HepG2 (cell line): ENCODE data around the gene ACTN1. TPM values are rescaled to one million over a fixed set of nuclear protein-coding genes. Genes with fewer than 3 reads are reported as not detected.
A peak's percentile ranks its signal among the peaks of the same experiment; 100 is the strongest.

Experiments
- CC2D1A ChIP-seq: sonication (generic); formaldehyde crosslinking; IDR thresholded peaks from 2 replicates; pipeline ENCODE4 v1.8.1; 2023; ENCODE audit warnings: mild to moderate bottlenecking, missing genetic modification reagents
- CEBPG ChIP-seq: IDR thresholded peaks from 2 replicates; pipeline ENCODE4 v1.6.1; 2016
- CERS6 ChIP-seq: sonication (generic); formaldehyde crosslinking; IDR thresholded peaks from 2 replicates; pipeline ENCODE4 v1.5.0; 2020; ENCODE audit warnings: missing genetic modification reagents
- DZIP1 ChIP-seq: sonication (generic); formaldehyde crosslinking; IDR thresholded peaks from 2 replicates; pipeline ENCODE4 v1.5.0; 2020; ENCODE audit warnings: mild to moderate bottlenecking, missing genetic modification reagents
- ETV5 ChIP-seq: IDR thresholded peaks from 2 replicates; pipeline ENCODE4 v1.6.1; 2018; ENCODE audit warnings: missing biosample characterization, missing genetic modification reagents, inconsistent platforms, borderline replicate concordance
- FOSL2 ChIP-seq: sonication (generic); formaldehyde crosslinking; IDR thresholded peaks from 2 replicates; pipeline ENCODE4 v1.4.0; 2020; ENCODE audit warnings: missing genetic modification reagents
- HOXA3 ChIP-seq: sonication (generic); formaldehyde crosslinking; IDR thresholded peaks from 2 replicates; pipeline ENCODE4 v1.5.0; 2020; ENCODE audit warnings: missing genetic modification reagents
- REXO4 ChIP-seq: sonication (generic); formaldehyde crosslinking; IDR thresholded peaks from 2 replicates; pipeline ENCODE4 v1.8.0; 2022; ENCODE audit warnings: missing genetic modification reagents, mild to moderate bottlenecking, borderline replicate concordance
- SIN3B ChIP-seq: fragments of 150-350 bp; IDR thresholded peaks from 2 replicates; pipeline ENCODE4 v1.6.1; 2014; ENCODE audit warnings: low read length
- SRY ChIP-seq: sonication (generic); formaldehyde crosslinking; IDR thresholded peaks from 2 replicates; pipeline ENCODE4 v1.8.0; 2022; ENCODE audit warnings: mild to moderate bottlenecking, missing genetic modification reagents
- TEAD3 ChIP-seq: optimal IDR thresholded peaks from 2 replicates; pipeline ENCODE3; 2016; ENCODE audit warnings: borderline replicate concordance
- ZNF235 ChIP-seq: sonication (generic); formaldehyde crosslinking; IDR thresholded peaks from 2 replicates; pipeline ENCODE4 v1.8.1; 2023; ENCODE audit warnings: mild to moderate bottlenecking, missing genetic modification reagents, borderline replicate concordance
- ZNF687 ChIP-seq: sonication (generic); formaldehyde crosslinking; IDR thresholded peaks from 2 replicates; pipeline ENCODE4 v1.5.1; 2020; ENCODE audit warnings: mild to moderate bottlenecking, missing genetic modification reagents, moderate library complexity
- polyA plus RNA-seq, 8 experiments: library from polyadenylated mRNA; depleted of rRNA in 3 of 8; stranded (reverse) in 7 of 8; unstranded in 1 of 8; fragments of >200 nt; fragmentation: Illumina TruSeq in 4 of 8; extraction: Trizol in 4 of 8; gene quantifications; 2 replicates each; pipeline versions ENCODE4 v1.2.1 to v1.2.3, GENCODE V29; 2011 to 2016; ENCODE audit warnings: low read depth in 4 of 8, missing spikeins in 1 of 8, mixed read lengths in 1 of 8; ENCODE audit not compliant: insufficient read depth in 1 of 8
- total RNA-seq, 5 experiments: library from RNA; depleted of rRNA; stranded (reverse); fragments of >200 nt; fragmentation: Illumina TruSeq; extraction: Trizol; gene quantifications; 2 replicates each; pipeline ENCODE4 v1.2.3, GENCODE V29; 2016; ENCODE audit warnings: low read depth in 1 of 5

The ACTN1 gene
- total and polyA plus RNA-seq, 2 of the 13 experiments (the other 11 are each of a cell fraction or from before 2014, with no cell fraction given): 58.6 to 162 TPM

GRCh38 chr14:69005432-69006148 is 26.5 kb upstream of the ACTN1 start (continued):
- TF ChIP-seq ZNF687 (CRISPR knock-in tag) (peak; percentile 37; the same call in 1 of the 2 replicates), SRY (CRISPR knock-in tag) (no peak), SIN3B (no peak), FOSL2 (peak; percentile 95), ZNF235 (CRISPR knock-in tag) (no peak), CERS6 (CRISPR knock-in tag) (no peak), ETV5 (CRISPR knock-in tag) (peak; percentile 70; the same call in 1 of the 2 replicates), CEBPG (CRISPR knock-in tag) (no peak), DZIP1 (CRISPR knock-in tag) (no peak), CC2D1A (CRISPR knock-in tag) (no peak), REXO4 (CRISPR knock-in tag) (no peak), TEAD3 (CRISPR knock-in tag) (peak; percentile 46), HOXA3 (no peak)
